ENCODE results near the gene SMIM14. TPM values are rescaled to one million over a fixed set of nuclear protein-coding genes. Genes with fewer than 3 reads are reported as not detected.
A peak's percentile ranks its signal among the peaks of the same experiment; 100 is the strongest.
"Not testable (repeated sequence)": the region's sequence is repeated elsewhere in the genome, so short reads cannot be mapped to it uniquely, and the experiment has no call there.

The SMIM14 gene
- total RNA-seq (2014; rRNA removed; shearing (Covaris generic)), result 1.3 and 2.6 TPM in 2 replicates

- Histone ChIP-seq H3K27ac (peak within 1 kb of the TSS; percentile 83), H3K4me3 (peak within 1 kb of the TSS; percentile 83), H3K4me1 (no peaks in the 10 kb centered on the region), H3K27me3 (no peaks in the 10 kb centered on the region), H3K36me3 (no peaks in the 10 kb centered on the region), H3K9me3 (replicated peaks) (no peaks in the 10 kb centered on the region)
- peak; percentile 98 for DNase-seq
Measured at GRCh38 chr4:39638354-39639239, at the start of gene SMIM14. Gene SMIM14, minus strand, starts transcription at chr4:39638865. Its CDS starts 33,720 bp downstream, at chr4:39605145.

- Histone ChIP-seq H3K27me3 (no peaks in the 10 kb centered on the region), H3K27ac (no peak overlapping the region), H3K4me3 (no peak overlapping the region), H3K36me3 (no peaks in the 10 kb centered on the region), H3K4me1 (no peaks in the 10 kb centered on the region), H3K9me3 (replicated peaks) (no peaks in the 10 kb centered on the region)
- no peak for DNase-seq
Measured at GRCh38 chr4:39687014-39687413, 48.3 kb upstream of the SMIM14 start.

- DNase-seq, result no peak
- H3K4me3 ChIP-seq, result no peak overlapping the region
- H3K9me3 ChIP-seq (replicated peaks), result no peaks in the 10 kb centered on the region
- no peaks in the 10 kb centered on the region for H3K4me1 ChIP-seq
- no peaks in the 10 kb centered on the region for H3K27me3 ChIP-seq
- H3K36me3 ChIP-seq, result no peaks in the 10 kb centered on the region
- H3K27ac ChIP-seq, result no peak overlapping the region
Measured at GRCh38 chr4:39685990-39686389, 47.3 kb upstream of the SMIM14 start.

GRCh38 chr4:39682138-39682537, 43.5 kb upstream of the SMIM14 start:
- Histone ChIP-seq H3K27ac (no peak overlapping the region), H3K36me3 (no peaks in the 10 kb centered on the region), H3K9me3 (replicated peaks) (no peaks in the 10 kb centered on the region), H3K4me3 (no peak overlapping the region), H3K27me3 (no peaks in the 10 kb centered on the region), H3K4me1 (no peaks in the 10 kb centered on the region)
- DNase-seq, result no peak

- not testable (repeated sequence) for H3K27me3 ChIP-seq; H3K36me3 ChIP-seq; H3K27ac ChIP-seq; H3K4me1 ChIP-seq; H3K9me3 ChIP-seq (replicated peaks); H3K4me3 ChIP-seq; DNase-seq
Measured at GRCh38 chr4:39681003-39681402, 42.3 kb upstream of the SMIM14 start.

GRCh38 chr4:39675681-39676080, 37.0 kb upstream of the SMIM14 start:
- not testable (repeated sequence) for H3K4me3 ChIP-seq; H3K27me3 ChIP-seq; H3K9me3 ChIP-seq (replicated peaks); H3K4me1 ChIP-seq; H3K27ac ChIP-seq; H3K36me3 ChIP-seq; DNase-seq

GRCh38 chr4:39670296-39670695, 31.6 kb upstream of the SMIM14 start:
- not testable (repeated sequence) for H3K4me1 ChIP-seq; H3K9me3 ChIP-seq (replicated peaks); H3K36me3 ChIP-seq; H3K27me3 ChIP-seq; H3K27ac ChIP-seq; H3K4me3 ChIP-seq; DNase-seq

- no peak overlapping the region for H3K27ac ChIP-seq
- H3K36me3 ChIP-seq, result no peaks in the 10 kb centered on the region
- no peaks in the 10 kb centered on the region for H3K27me3 ChIP-seq
- no peak for DNase-seq
- no peak overlapping the region for H3K4me3 ChIP-seq
- no peaks in the 10 kb centered on the region for H3K9me3 ChIP-seq (replicated peaks)
- H3K4me1 ChIP-seq, result no peaks in the 10 kb centered on the region
Measured at GRCh38 chr4:39668887-39669286, 30.2 kb upstream of the SMIM14 start.

- no peak for DNase-seq
Measured at GRCh38 chr4:39667706-39668105, 29.0 kb upstream of the SMIM14 start.

GRCh38 chr4:39664828-39665731, 26.4 kb upstream of the SMIM14 start:
- no peak overlapping the region for H3K27ac ChIP-seq
- no peaks in the 10 kb centered on the region for H3K36me3 ChIP-seq
- H3K9me3 ChIP-seq (replicated peaks), result 0 out of 2 replicates have a peak, but pooled peaks cover 3% of the 10 kb centered on the region
- no peaks in the 10 kb centered on the region for H3K27me3 ChIP-seq
- H3K4me3 ChIP-seq, result no peak overlapping the region
- no peaks in the 10 kb centered on the region for H3K4me1 ChIP-seq
- no peak for DNase-seq

More at GRCh38 chr4:39667706-39668105, 29.0 kb upstream of the SMIM14 start:
- Histone ChIP-seq H3K27ac (no peak overlapping the region), H3K9me3 (replicated peaks) (no peaks in the 10 kb centered on the region), H3K4me3 (no peak overlapping the region), H3K36me3 (no peaks in the 10 kb centered on the region), H3K27me3 (no peaks in the 10 kb centered on the region), H3K4me1 (no peaks in the 10 kb centered on the region)

- no peak overlapping the region for H3K4me3 ChIP-seq
- no peaks in the 10 kb centered on the region for H3K36me3 ChIP-seq
- H3K27me3 ChIP-seq, result no peaks in the 10 kb centered on the region
- H3K27ac ChIP-seq, result no peak overlapping the region
- H3K9me3 ChIP-seq (replicated peaks), result 0 out of 2 replicates have a peak, but pooled peaks cover 3% of the 10 kb centered on the region
- H3K4me1 ChIP-seq, result no peaks in the 10 kb centered on the region
- DNase-seq, result no peak
Measured at GRCh38 chr4:39662683-39663082, 24.0 kb upstream of the SMIM14 start.

GRCh38 chr4:39660757-39661156, 22.1 kb upstream of the SMIM14 start:
- DNase-seq, result no peak
- Histone ChIP-seq H3K4me3 (no peak overlapping the region), H3K4me1 (no peaks in the 10 kb centered on the region), H3K27me3 (no peaks in the 10 kb centered on the region), H3K27ac (no peak overlapping the region), H3K36me3 (no peaks in the 10 kb centered on the region), H3K9me3 (replicated peaks) (0 out of 2 replicates have a peak, but pooled peaks cover 3% of the 10 kb centered on the region)

- Histone ChIP-seq H3K27ac (no peak overlapping the region), H3K36me3 (no peaks in the 10 kb centered on the region), H3K4me1 (no peaks in the 10 kb centered on the region), H3K27me3 (no peaks in the 10 kb centered on the region), H3K9me3 (replicated peaks) (0 out of 2 replicates have a peak, but pooled peaks cover 3% of the 10 kb centered on the region), H3K4me3 (no peak overlapping the region)
- no peak for DNase-seq
Measured at GRCh38 chr4:39660045-39660444, 21.4 kb upstream of the SMIM14 start.

- Histone ChIP-seq H3K27me3 (no peaks in the 10 kb centered on the region), H3K4me3 (no peak overlapping the region), H3K9me3 (replicated peaks) (0 out of 2 replicates have a peak, but pooled peaks cover 3% of the 10 kb centered on the region), H3K4me1 (no peaks in the 10 kb centered on the region), H3K27ac (no peak overlapping the region), H3K36me3 (no peaks in the 10 kb centered on the region)
- DNase-seq, result no peak
Measured at GRCh38 chr4:39658756-39659155, 20.1 kb upstream of the SMIM14 start.

- no peaks in the 10 kb centered on the region for H3K36me3 ChIP-seq
- no peak for DNase-seq
- no peak overlapping the region for H3K4me3 ChIP-seq
Measured at GRCh38 chr4:39657465-39657864, 18.8 kb upstream of the SMIM14 start.

More at GRCh38 chr4:39657465-39657864, 18.8 kb upstream of the SMIM14 start:
- no peaks in the 10 kb centered on the region for H3K4me1 ChIP-seq
- 0 out of 2 replicates have a peak, but pooled peaks cover 3% of the 10 kb centered on the region for H3K9me3 ChIP-seq (replicated peaks)
- H3K27me3 ChIP-seq, result no peaks in the 10 kb centered on the region
- H3K27ac ChIP-seq, result no peak overlapping the region

Measured in SJCRH30 (cell line).